Thoracic aorta (tissue), 2 donors: Measurements from ENCODE around the gene FHIP1B. TPM values are rescaled to one million over a fixed set of nuclear protein-coding genes. Genes with fewer than 3 reads are reported as not detected.
A peak's percentile ranks its signal among the peaks of the same experiment; 100 is the strongest.

Source experiments
- ATAC-seq: fragments of 150-250 bp; one replicate; pipeline ENCODE4 v1.8.0; 2017; ENCODE audit warnings: low read depth; ENCODE audit not compliant: insufficient number of reproducible peaks, low FRiP score
- DNase-seq: peaks from one replicate; pipeline ENCODE4 v3.0.0-alpha.2; 2020; ENCODE audit warnings: low spot score
- H3K27ac ChIP-seq, 2 donors: fragments of 200-600 bp; sonication (generic); 1 replicate in 1 of 2; 2 replicates in 1 of 2; pipeline ENCODE4 v1.5.1; 2016; ENCODE audit warnings: mild to moderate bottlenecking in 2 of 2, moderate library complexity in 2 of 2
- H3K27me3 ChIP-seq: fragments of 200-600 bp; sonication (generic); replicated peaks from 2 replicates; pipeline ENCODE4 v1.6.0; 2016; ENCODE audit warnings: mild to moderate bottlenecking; ENCODE audit not compliant: insufficient read depth
- H3K36me3 ChIP-seq: fragments of 200-600 bp; sonication (generic); one replicate; pipeline ENCODE4 v1.5.1; 2016
- H3K4me1 ChIP-seq, 2 donors: fragments of 200-600 bp; sonication (generic); 1 replicate in 1 of 2; 2 replicates in 1 of 2; pipeline versions ENCODE4 v1.5.1 to v1.6.0; 2016; ENCODE audit warnings: low read depth in 2 of 2, mild to moderate bottlenecking in 1 of 2; ENCODE audit not compliant: control insufficient read depth in 1 of 2
- H3K4me3 ChIP-seq: fragments of 200-600 bp; sonication (generic); 2 replicates; pipeline ENCODE4 v1.5.1; 2016; ENCODE audit warnings: mild to moderate bottlenecking
- H3K9me3 ChIP-seq: fragments of 200-600 bp; sonication (generic); 2 replicates; pipeline ENCODE4 v1.5.1; 2016
- CTCF ChIP-seq: fragments of 200-600 bp; sonication (generic); IDR thresholded peaks from one replicate; pipeline ENCODE4 v1.5.1; 2019; ENCODE audit warnings: antibody characterized with exemption
- total RNA-seq, 2 donors: library from RNA; depleted of rRNA; stranded (reverse); fragments of >200 nt; gene quantifications; one replicate each; pipeline versions ENCODE4 v1.1.0 to v1.2.3, GENCODE V29; 2016

Gene FHIP1B
- total RNA-seq, 2 donors from 2014 or later, result 53.4 to 63.2 TPM

DNA sequence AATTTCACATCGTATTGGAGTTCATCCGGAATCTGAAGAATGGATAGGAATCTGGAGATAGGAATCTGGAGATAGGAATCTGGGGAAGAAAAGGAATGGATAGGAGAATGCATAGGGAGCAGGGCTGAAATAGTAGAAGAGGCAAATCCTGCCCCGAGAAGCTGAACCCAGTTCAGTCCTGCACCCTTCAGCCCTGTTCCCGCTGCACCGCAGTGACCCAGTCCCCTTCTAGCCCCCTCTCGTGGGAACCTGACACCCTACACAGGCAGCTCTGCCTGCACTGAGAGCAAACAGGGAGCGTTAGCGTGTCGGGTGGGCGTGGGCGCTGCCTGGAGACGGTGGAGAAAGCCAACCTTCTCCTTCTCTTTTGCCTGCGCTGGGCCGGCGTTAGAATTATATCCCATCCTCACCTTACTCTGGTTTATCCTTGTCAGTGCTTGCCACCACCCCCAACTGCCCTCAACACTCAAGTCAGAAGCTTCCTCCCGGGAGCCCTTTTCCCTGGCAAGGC is 24.2 kb upstream of the FHIP1B start:
- DNase-seq, result no peak
- H3K27me3 ChIP-seq, result no peaks in the 10 kb centered on the region
- TF ChIP-seq CTCF, result no peak

DNA sequence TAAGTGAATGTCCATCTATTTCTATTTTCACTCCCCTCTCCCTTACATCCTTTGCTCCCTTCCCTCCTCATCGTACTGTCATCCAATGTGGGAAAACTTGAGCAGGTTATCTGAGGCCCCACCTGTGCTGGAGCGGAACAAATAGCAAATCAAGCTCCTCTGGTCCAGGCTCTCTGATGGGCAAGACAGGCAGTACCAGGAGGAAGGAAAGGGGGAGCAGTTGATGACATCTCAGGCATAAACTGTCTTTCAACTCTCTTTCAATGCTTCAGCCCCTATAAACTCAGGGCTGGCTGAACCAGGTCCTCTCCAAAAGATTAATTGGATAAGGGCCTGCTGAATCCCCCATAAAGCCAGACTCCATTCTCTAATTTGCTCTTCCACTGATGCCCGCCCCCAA is 23.7 kb upstream of the FHIP1B start:
- Histone ChIP-seq H3K9me3 (no peaks in the 10 kb centered on the region), H3K4me1 (peaks cover 3 to 16% of the 10 kb centered on the region in 2 donors), H3K36me3 (no peaks in the 10 kb centered on the region), H3K4me3 (no peak overlapping the region), H3K27ac (no peak overlapping the region), H3K27me3 (no peaks in the 10 kb centered on the region)
- TF ChIP-seq CTCF, result no peak
- ATAC-seq, result no peak
- DNase-seq, result no peak

More for the DNA sequence above, 24.2 kb upstream of the FHIP1B start:
- no peaks in the 10 kb centered on the region for H3K36me3 ChIP-seq
- ATAC-seq, result no peak
- no peak overlapping the region for H3K27ac ChIP-seq
- H3K9me3 ChIP-seq, result no peaks in the 10 kb centered on the region
- peaks cover 3 to 16% of the 10 kb centered on the region in 2 donors for H3K4me1 ChIP-seq
- peak overlapping the region; percentile 65 for H3K4me3 ChIP-seq

DNA sequence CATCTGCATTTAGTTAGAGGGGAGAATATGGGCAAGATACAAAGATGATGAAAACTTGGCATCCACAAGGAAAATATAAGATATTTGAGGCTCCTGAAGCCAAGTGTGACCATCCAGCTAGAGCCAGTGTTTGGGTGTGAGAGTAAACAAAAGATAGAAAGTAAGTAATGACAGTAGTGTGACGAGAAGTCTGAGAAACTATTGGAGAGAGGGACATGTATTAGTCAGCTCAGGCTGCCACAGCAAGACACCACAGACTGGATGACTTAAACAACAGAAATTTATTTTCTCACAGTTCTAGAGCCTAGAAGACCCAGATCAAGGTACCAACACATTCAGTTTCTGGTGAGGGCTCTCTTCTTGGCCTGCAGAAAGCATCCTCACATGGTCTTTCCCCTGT is 18.8 kb upstream of the FHIP1B start:
- TF ChIP-seq CTCF, result no peak
- H3K9me3 ChIP-seq, result no peaks in the 10 kb centered on the region
- no peak overlapping the region for H3K4me3 ChIP-seq
- DNase-seq (no peak), ATAC-seq (no peak)
- H3K4me1 ChIP-seq, result peaks cover 0 to 9% of the 10 kb centered on the region in 2 donors
- H3K27ac ChIP-seq, result no peak overlapping the region
- no peaks in the 10 kb centered on the region for H3K27me3 ChIP-seq
- no peaks in the 10 kb centered on the region for H3K36me3 ChIP-seq

- H3K36me3 ChIP-seq, result no peaks in the 10 kb centered on the region
- H3K4me3 ChIP-seq, result no peak overlapping the region
- no peak for TF ChIP-seq CTCF
- H3K9me3 ChIP-seq, result no peaks in the 10 kb centered on the region
- no peak overlapping the region for H3K27ac ChIP-seq
- ATAC-seq, result no peak
- DNase-seq, result no peak
- no peaks in the 10 kb centered on the region for H3K27me3 ChIP-seq
- peaks cover 0 to 9% of the 10 kb centered on the region in 2 donors for H3K4me1 ChIP-seq
Observed at GRCh38 chr11:6251990-6252473, 17.6 kb upstream of the FHIP1B start.

- Histone ChIP-seq H3K9me3 (no peaks in the 10 kb centered on the region), H3K27me3 (no peaks in the 10 kb centered on the region)
- ATAC-seq, result no peak
Observed at GRCh38 chr11:6251120-6251733, 16.8 kb upstream of the FHIP1B start.

More at GRCh38 chr11:6251120-6251733, 16.8 kb upstream of the FHIP1B start:
- Histone ChIP-seq H3K4me3 (no peak overlapping the region), H3K36me3 (no peaks in the 10 kb centered on the region), H3K4me1 (peaks cover 0 to 9% of the 10 kb centered on the region in 2 donors), H3K27ac (no peak overlapping the region)
- peak; percentile 81 for TF ChIP-seq CTCF
- no peak for DNase-seq
